HG02763 (cell line): ENCODE results near the gene PKNOX2.

Source experiments
- ATAC-seq: cut with Tn5 transposase; IDR thresholded peaks from one replicate; pipeline ENCODE4 v1.9.1; 2021; ENCODE audit warnings: mild to moderate bottlenecking, moderate library complexity; ENCODE audit not compliant: unreplicated experiment

The PKNOX2 gene

GRCh38 chr11:125258291-125259032 lies 93.9 kb downstream of the PKNOX2 start:
- no peak for ATAC-seq

- ATAC-seq = no peak
These were observed 97.0 kb downstream of the PKNOX2 start for GRCh38 chr11:125261588-125261987.

GRCh38 chr11:125262194-125262829 lies 97.8 kb downstream of the PKNOX2 start:
- no peak for ATAC-seq

GRCh38 chr11:125262830-125263218 lies 98.3 kb downstream of the PKNOX2 start:
- no peak for ATAC-seq

- ATAC-seq = no peak
These were observed 98.8 kb downstream of the PKNOX2 start for GRCh38 chr11:125263268-125263790.

GRCh38 chr11:125264100-125265022 lies 99.8 kb downstream of the PKNOX2 start:
- ATAC-seq = no peak

GRCh38 chr11:125267548-125267947 lies 103.0 kb downstream of the PKNOX2 start:
- ATAC-seq = no peak

- ATAC-seq = no peak
These were observed 104.1 kb downstream of the PKNOX2 start for GRCh38 chr11:125268611-125269010.

- no peak for ATAC-seq
These were observed 105.6 kb downstream of the PKNOX2 start for GRCh38 chr11:125270106-125270505.

GRCh38 chr11:125270711-125271110 lies 106.2 kb downstream of the PKNOX2 start:
- ATAC-seq = no peak

GRCh38 chr11:125271483-125272091 lies 107.0 kb downstream of the PKNOX2 start:
- no peak for ATAC-seq

- no peak for ATAC-seq
These were observed 107.5 kb downstream of the PKNOX2 start for GRCh38 chr11:125272092-125272491.

- no peak for ATAC-seq
These were observed 108.3 kb downstream of the PKNOX2 start for GRCh38 chr11:125272821-125273220.

- no peak for ATAC-seq
These were observed 109.0 kb downstream of the PKNOX2 start for GRCh38 chr11:125273519-125274000.

GRCh38 chr11:125274309-125274708 lies 109.8 kb downstream of the PKNOX2 start:
- no peak for ATAC-seq

GRCh38 chr11:125274774-125275173 lies 110.2 kb downstream of the PKNOX2 start:
- ATAC-seq = no peak

GRCh38 chr11:125275905-125276618 lies 111.5 kb downstream of the PKNOX2 start:
- no peak for ATAC-seq

GRCh38 chr11:125276619-125276976 lies 112.0 kb downstream of the PKNOX2 start:
- ATAC-seq = no peak

GRCh38 chr11:125279676-125280418 lies 115.3 kb downstream of the PKNOX2 start:
- no peak for ATAC-seq
